GM21528 (cell line): ENCODE results near the gene PHF1.
A peak's percentile ranks its signal among the peaks of the same experiment; 100 is the strongest.
"Not testable (repeated sequence)": the region's sequence is repeated elsewhere in the genome, so short reads cannot be mapped to it uniquely, and the experiment has no call there.

Experiments
- ATAC-seq: cut with Tn5 transposase; IDR thresholded peaks from one replicate; pipeline ENCODE4 v1.9.1; 2021; ENCODE audit warnings: mild to moderate bottlenecking, moderate library complexity; ENCODE audit not compliant: unreplicated experiment, low FRiP score

The PHF1 gene

GRCh38 chr6:33410711-33411631 lies at the start of gene PHF1:
TSS of gene PHF1 (plus strand) at chr6:33411014. CDS start at chr6:33412264, 1,250 bp downstream.
- ATAC-seq = peak; percentile 38

- not testable (repeated sequence) for ATAC-seq
Measured at GRCh38 chr6:33363486-33363885, 47.3 kb upstream of the PHF1 start.

GRCh38 chr6:33364475-33365205 lies 46.2 kb upstream of the PHF1 start:
- not testable (repeated sequence) for ATAC-seq

DNA sequence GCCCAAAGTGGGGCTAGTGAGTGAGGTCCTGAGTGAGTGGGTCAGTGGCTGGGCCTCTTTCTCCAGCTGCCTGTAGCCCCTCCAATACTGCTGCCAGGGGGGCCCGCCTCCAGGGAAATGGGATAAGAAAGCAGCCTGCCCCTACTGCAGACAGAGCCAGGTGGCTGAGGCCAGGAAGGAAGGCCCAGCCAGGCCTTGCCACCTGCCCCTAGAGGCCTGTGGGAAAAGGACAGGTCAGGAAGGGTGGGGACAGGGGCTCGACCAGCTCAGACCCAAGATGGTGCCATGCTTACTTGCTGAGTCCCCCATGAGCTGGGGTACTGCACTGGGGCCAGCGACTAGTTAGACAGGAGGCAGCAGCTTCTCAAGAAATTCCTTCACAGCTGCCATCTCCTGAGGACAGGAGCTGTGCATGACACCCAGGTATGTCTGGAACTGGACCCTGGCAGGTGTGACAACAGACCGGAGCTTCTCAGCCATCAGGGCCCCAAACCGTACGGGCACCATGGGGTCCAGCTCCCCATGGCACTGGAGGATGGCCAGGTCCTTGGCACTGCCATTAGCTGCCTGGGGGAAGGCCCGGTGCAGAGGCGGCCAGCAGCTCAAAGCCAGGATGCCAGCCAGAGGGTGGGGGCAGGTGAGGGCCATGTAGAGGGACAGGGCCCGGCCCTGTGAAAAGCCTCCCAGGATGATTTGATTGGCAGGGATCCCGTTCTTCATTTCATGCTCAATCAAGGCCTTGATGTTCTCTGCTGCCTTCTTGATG lies 45.4 kb upstream of the PHF1 start:
- not testable (repeated sequence) for ATAC-seq

GRCh38 chr6:33367009-33367714 lies 43.7 kb upstream of the PHF1 start:
- ATAC-seq = no peak

GRCh38 chr6:33367715-33368025 lies 43.1 kb upstream of the PHF1 start:
- ATAC-seq = not testable (repeated sequence)

DNA sequence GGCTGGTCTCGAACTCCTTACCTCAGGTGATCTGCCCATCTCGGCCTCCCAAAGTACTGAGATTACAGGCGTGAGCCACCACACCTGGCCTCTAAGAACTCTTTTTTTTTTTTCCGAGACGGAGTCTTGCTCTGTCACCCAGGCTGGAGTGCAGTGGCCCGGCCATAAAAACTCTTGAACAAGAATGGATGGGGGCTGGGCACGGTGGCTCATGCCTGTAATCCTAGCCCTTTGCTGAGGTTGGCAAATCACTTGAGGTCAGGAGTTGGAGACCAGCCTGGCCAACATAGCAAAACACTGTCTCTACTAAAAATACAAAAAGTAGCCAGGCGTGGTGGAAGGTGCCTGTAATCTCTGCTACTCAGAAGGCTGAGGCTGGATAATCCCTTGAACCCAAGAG lies 38.9 kb upstream of the PHF1 start:
- ATAC-seq = not testable (repeated sequence)

DNA sequence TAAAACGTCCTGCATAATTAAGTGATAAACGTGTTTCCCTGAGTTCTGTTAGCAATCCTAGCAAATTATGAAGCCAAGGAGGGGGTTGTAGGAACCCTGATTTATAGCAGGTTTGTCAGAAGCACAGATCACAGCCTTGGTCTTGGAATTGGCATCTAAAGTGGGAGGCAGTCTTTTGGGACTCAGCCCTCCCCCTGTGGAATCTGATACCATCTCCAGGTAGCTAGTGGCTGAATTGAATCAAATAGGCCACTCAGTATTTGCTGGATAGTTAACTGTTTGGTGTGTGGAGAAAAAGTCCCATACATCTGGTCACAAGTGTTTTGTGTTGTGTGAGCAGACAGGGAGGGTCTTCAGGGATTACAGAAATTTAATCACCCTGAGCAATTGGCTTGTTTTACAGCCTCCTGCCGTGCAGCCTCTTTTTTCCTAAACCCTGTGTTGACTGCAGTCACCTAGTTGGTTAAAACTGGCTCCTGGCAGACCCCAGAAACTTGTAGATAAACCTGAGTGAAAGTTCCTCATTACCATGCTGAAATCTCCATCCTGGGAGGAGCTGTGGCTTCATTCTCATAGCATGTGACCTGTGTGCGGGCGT lies 38.2 kb upstream of the PHF1 start:
- ATAC-seq = no peak

GRCh38 chr6:33373960-33374910 lies 36.6 kb upstream of the PHF1 start:
- ATAC-seq = no peak

GRCh38 chr6:33375143-33375671 lies 35.6 kb upstream of the PHF1 start:
- ATAC-seq = no peak

- no peak for ATAC-seq
Measured at GRCh38 chr6:33377171-33377570, 33.6 kb upstream of the PHF1 start.

DNA sequence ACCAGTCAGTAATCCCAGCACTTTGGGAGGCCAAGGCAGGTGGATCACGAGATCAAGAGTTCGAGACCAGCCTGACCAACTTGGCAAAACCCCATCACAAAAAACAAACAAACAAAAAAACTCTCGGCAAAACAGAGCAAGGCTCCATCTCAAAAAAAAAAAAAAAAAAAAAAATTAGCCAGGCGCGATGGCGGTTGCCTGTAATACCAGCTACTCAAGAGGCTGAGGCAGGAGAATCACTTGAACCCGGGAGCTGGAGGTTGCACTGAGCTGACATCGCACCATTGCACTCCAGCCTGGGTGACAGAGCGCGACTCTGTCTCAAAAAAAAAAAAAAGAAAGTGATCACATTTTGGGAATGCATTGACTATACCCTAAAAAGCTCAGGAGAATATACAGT lies 31.6 kb upstream of the PHF1 start:
- not testable (repeated sequence) for ATAC-seq

- no peak for ATAC-seq
Measured at GRCh38 chr6:33380272-33380981, 30.4 kb upstream of the PHF1 start.

- ATAC-seq = no peak
Measured at GRCh38 chr6:33383427-33384185, 27.2 kb upstream of the PHF1 start.

DNA sequence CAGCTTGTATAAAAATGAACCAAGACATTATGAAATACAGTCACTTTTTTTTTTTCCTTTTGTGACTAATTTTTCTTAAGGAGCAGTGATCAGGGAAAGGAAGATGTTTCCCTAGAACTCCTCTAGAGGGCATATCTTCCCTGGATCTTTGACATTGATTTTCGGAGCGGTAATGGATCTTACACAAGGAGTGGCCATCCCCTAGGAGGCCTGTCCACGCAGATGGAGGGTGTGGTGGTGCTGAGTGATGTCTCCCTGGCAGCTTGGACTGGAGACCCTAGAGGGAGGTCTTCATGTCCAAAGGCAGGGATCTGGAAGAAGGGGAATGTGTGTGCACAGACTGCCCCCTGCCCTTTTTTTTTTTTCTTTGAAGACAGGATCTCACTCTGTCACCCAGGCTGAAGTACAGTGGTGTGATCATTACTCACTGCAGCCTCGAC lies 26.2 kb upstream of the PHF1 start:
- ATAC-seq = no peak

- no peak for ATAC-seq
Measured at GRCh38 chr6:33390173-33390572, 20.6 kb upstream of the PHF1 start.

DNA sequence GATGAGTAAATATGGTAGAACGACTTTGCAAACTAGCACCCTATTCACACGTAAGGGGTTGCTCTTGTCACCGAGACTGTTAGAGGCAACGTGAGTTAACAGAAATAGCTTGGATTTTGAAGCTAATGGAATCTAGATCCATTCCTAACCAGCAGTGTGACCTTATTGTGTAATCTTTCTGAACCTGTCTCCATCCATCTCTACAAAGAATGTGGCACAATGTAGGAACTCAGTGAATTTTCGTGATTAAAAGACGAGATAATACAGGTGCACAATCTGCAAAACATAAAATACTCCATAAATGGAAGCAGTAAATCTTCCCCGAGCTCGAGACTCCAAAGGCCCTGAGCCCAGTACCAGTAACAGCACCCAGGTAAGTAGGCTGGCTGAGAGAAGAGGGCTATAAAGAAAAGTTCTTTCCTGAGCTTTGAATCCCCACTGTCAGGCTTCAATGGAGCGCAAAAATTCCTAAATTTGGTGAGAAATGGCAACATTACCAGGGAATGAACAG lies 20.0 kb upstream of the PHF1 start:
- no peak for ATAC-seq
